Fibroblast of pulmonary artery (primary cell): ENCODE measurements around the gene ZDHHC16.

Experiments
- DNase-seq: peaks from one replicate; pipeline ENCODE4 v3.0.0-alpha.2; 2010; ENCODE audit warnings: low read depth
- H3K4me3 ChIP-seq: replicated peaks from 2 replicates; pipeline ENCODE4 v1.5.1; 2011; ENCODE audit warnings: low read depth, mild to moderate bottlenecking, control low read depth, low read length, moderate library complexity
- TF ChIP-seq, protein P1 (sequence below): IDR thresholded peaks from 2 replicates; pipeline ENCODE4 v1.5.1; 2011; ENCODE audit warnings: mild to moderate bottlenecking, control low read depth, low read length, inconsistent platforms; ENCODE audit errors: missing control alignments

ZDHHC16 gene

GRCh38 chr10:97498841-97499560, 53.0 kb downstream of the ZDHHC16 start, which contains the start of gene UBTD1:
Gene UBTD1 (plus strand): TSS chr10:97498924. CDS start chr10:97499204, 280 bp downstream.
- no peak for DNase-seq
- TF ChIP-seq, protein P1, sequence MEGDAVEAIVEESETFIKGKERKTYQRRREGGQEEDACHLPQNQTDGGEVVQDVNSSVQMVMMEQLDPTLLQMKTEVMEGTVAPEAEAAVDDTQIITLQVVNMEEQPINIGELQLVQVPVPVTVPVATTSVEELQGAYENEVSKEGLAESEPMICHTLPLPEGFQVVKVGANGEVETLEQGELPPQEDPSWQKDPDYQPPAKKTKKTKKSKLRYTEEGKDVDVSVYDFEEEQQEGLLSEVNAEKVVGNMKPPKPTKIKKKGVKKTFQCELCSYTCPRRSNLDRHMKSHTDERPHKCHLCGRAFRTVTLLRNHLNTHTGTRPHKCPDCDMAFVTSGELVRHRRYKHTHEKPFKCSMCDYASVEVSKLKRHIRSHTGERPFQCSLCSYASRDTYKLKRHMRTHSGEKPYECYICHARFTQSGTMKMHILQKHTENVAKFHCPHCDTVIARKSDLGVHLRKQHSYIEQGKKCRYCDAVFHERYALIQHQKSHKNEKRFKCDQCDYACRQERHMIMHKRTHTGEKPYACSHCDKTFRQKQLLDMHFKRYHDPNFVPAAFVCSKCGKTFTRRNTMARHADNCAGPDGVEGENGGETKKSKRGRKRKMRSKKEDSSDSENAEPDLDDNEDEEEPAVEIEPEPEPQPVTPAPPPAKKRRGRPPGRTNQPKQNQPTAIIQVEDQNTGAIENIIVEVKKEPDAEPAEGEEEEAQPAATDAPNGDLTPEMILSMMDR = no peak
- peak within 1 kb of the TSS; percentile 99 for H3K4me3 ChIP-seq

DNA sequence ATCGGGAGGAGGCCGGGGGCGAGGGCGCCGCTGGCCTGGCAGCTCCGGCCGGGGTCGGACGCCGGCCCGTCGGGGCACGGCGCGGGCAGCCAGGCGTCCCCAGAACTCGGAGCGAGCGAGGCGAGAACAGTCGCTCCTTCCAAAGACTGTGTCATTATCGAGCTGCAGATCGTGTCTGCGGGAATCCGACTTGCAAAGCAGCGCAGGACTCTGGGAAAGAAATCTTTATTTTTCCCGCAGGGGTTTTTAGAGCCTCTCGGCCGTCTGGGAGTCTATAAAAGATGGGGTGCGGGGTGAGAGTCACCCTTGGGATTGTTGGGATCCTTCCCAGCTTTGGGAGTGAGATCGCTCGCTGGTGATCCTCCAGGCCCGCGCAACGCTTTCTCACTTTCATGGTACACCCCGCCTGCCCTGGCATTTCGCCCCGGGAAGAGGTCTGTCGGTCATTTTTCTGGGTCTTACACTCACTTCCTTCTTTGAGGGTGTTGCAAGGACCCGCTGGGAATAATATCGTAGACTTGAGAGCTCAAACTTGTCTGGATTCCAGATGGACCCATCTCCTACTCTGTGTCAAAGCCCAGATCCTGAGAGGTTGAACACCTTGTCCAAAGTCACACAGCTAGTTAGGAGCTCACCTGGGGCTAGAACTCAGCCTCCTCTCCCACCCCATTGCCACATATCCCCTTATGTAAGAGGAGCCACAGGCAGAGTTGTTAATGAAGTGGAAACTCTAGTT, 53.8 kb downstream of the ZDHHC16 start:
- peak; percentile 75 for DNase-seq
- TF ChIP-seq, protein P1 = no peak
- H3K4me3 ChIP-seq = peak overlapping the region; percentile 99

DNA sequence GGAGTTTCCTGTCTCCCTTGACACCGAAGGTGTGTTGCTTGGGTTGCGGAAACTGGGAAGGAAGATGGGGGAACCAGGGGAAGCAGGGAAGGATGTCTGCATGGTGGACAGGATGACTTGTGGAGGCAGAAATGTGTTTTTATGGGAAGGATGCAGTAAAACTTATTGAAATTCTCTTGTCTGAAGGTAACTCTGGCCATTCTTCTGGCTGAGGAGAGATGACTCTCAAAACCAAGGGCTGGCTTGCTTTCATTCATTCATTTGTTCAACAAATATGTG, 54.3 kb downstream of the ZDHHC16 start:
- TF ChIP-seq, protein P1 = no peak
- DNase-seq = no peak
- H3K4me3 ChIP-seq = peak overlapping the region; percentile 99

DNA sequence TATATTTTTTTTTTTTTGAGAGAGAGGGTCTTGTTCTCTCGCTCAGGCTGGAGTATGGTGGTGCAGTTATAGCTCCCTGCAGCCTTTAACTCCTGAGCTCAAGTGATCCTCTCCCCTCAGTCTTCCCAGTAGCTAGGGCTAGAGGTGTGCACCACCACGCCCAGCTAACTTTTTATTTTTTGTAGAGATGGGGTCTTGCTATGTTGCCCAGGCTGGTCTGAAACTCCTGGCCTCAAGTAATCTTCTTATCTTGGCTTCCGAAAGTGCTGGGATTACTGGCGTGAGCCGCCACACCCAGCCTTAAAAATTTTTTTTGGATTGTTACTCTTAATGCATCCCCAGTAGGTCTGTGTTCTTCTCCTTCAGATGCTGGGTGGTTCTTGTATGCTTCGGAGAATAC, 56.9 kb downstream of the ZDHHC16 start:
- no peak for DNase-seq
- TF ChIP-seq, protein P1 = no peak
- no peak overlapping the region for H3K4me3 ChIP-seq

GRCh38 chr10:97503406-97503805, 57.4 kb downstream of the ZDHHC16 start:
- TF ChIP-seq, protein P1 = no peak
- H3K4me3 ChIP-seq = no peak overlapping the region
- DNase-seq = no peak

- no peak for DNase-seq
- no peak overlapping the region for H3K4me3 ChIP-seq
- TF ChIP-seq, protein P1 = no peak
Measured at GRCh38 chr10:97505152-97505551, 59.2 kb downstream of the ZDHHC16 start.
